GM13977 (cell line): ENCODE data around the gene PKP1.

Experiments used
- DNase-seq: peaks from one replicate; pipeline ENCODE4 v3.0.0; 2012; ENCODE audit warnings: low spot score
- in situ Hi-C: fragments of 300-500 bp; cut with MboI; formaldehyde crosslinking; loops from one replicate; pipeline ENCODE4 v1.12.0; 2022; ENCODE audit warnings: low sequenced_read_pairs, low pct_unique_long_range_greater_than_20kb, mixed read lengths, inconsistent platforms; ENCODE audit not compliant: unreplicated experiment
- TF ChIP-seq, protein P1 (sequence below): IDR thresholded peaks from 2 replicates; pipeline ENCODE4 v1.5.1; 2012; ENCODE audit warnings: mild to moderate bottlenecking, control low read depth; ENCODE audit not compliant: insufficient read depth; ENCODE audit errors: extremely low read depth, missing control alignments

The PKP1 gene

GRCh38 chr1:201356236-201356635 is 72.9 kb downstream of the PKP1 start:
- TF ChIP-seq, protein P1, sequence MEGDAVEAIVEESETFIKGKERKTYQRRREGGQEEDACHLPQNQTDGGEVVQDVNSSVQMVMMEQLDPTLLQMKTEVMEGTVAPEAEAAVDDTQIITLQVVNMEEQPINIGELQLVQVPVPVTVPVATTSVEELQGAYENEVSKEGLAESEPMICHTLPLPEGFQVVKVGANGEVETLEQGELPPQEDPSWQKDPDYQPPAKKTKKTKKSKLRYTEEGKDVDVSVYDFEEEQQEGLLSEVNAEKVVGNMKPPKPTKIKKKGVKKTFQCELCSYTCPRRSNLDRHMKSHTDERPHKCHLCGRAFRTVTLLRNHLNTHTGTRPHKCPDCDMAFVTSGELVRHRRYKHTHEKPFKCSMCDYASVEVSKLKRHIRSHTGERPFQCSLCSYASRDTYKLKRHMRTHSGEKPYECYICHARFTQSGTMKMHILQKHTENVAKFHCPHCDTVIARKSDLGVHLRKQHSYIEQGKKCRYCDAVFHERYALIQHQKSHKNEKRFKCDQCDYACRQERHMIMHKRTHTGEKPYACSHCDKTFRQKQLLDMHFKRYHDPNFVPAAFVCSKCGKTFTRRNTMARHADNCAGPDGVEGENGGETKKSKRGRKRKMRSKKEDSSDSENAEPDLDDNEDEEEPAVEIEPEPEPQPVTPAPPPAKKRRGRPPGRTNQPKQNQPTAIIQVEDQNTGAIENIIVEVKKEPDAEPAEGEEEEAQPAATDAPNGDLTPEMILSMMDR = no peak
- in situ Hi-C loops = no loop called here
- no peak for DNase-seq

DNA sequence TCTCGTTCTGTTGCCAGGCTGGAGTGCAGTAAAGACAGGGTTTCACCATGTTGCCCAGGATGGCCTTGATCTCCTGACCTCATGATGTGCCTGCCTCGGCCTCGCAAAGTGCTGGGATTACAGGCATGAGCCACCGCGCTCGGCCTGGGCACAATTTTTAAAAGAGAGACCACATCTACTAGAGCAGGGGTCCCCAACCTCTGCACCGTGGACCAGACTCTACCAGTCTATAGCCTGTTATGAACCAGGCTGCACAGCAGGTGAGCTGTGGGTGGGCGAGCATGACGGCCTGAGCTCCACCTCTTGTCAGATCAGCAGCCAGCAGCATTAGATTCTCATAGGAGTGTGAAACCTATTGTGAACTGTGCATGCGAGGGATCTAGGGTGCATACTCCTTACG is 73.4 kb downstream of the PKP1 start:
- in situ Hi-C loops = no loop called here

GRCh38 chr1:201357211-201357610 is 73.9 kb downstream of the PKP1 start:
- in situ Hi-C loops = no loop called here
- no peak for DNase-seq
- TF ChIP-seq, protein P1 = no peak

More for the DNA sequence above, 73.4 kb downstream of the PKP1 start:
- DNase-seq = no peak
- TF ChIP-seq, protein P1 = no peak

DNA sequence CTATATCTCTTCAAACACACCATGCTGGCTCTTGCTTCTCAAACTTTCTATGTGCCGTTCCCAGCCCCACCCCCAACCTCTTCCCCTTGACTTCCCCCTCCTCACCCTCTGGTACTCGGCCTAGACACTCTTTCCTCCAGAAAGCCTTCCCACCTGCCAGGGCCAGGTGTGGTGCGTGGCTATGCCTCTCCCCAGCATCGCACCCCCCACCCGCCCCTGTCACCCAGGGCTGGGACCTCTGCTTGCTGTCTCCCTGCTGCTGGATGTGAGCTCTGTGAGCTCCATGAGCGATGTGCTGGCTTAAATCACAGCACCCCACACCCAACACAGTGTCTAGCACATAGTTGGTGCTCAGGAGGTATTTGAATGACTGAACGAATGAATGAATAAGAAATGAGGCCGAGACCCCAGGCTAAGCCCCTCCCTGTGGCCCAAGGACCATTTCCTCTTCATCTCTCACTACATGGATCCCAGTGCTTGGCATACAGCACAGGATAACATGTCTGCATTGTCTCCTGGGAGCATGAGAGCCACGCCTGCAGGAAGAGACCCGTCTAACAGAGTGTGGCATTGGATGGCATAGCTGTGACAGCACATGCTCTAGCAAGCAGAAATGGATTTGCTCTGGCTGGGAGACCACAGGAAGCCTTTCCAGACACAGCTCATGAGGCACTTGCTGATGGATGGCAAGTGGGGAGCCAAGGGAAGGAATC is 74.5 kb downstream of the PKP1 start:
- in situ Hi-C loops = no loop called here
- no peak for DNase-seq
- TF ChIP-seq, protein P1 = no peak

DNA sequence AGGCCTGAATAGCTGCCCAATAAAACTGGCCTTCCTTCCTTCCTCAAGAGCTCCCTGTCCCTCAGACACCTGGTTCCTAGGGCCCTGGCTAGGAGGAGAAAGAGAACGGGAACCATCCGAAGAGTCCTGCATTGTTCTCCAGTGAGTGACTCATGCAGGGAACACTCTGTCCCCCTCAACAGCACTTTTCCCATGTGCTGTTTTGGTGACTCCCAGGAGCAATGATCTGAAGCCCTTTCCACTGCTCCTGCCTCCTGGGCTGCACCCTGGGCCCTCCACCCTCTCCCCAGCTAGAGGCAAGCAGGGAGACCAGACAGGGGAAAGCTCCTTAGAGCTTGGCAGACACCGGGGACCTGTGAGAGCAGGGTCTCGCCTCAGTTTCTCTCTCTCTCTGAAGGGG is 75.3 kb downstream of the PKP1 start:
- no peak for DNase-seq
- in situ Hi-C loops = no loop called here
- TF ChIP-seq, protein P1 = no peak

GRCh38 chr1:201359031-201359872 is 75.9 kb downstream of the PKP1 start:
- no peak for DNase-seq
- TF ChIP-seq, protein P1 = no peak
- in situ Hi-C loops = no loop called here
